HepG2 (cell line): ENCODE results near the gene TMTC2. TPM values are rescaled to one million over a fixed set of nuclear protein-coding genes. Genes with fewer than 3 reads are reported as not detected.

ENCODE experiments used
- BRF2 ChIP-seq: sonication (generic); formaldehyde crosslinking; IDR thresholded peaks from 2 replicates; pipeline ENCODE4 v1.8.1; 2022; ENCODE audit warnings: mild to moderate bottlenecking, missing genetic modification reagents
- CSRNP1 ChIP-seq: sonication (generic); formaldehyde crosslinking; IDR thresholded peaks from 2 replicates; pipeline ENCODE4 v1.8.1; 2023; ENCODE audit warnings: mild to moderate bottlenecking, missing genetic modification reagents
- DDIT3 ChIP-seq: sonication (generic); formaldehyde crosslinking; IDR thresholded peaks from 2 replicates; pipeline ENCODE4 v1.4.0; 2020; ENCODE audit warnings: mild to moderate bottlenecking, missing genetic modification reagents
- EZH2 ChIP-seq: conservative IDR thresholded peaks from 2 replicates; pipeline ENCODE4 v1.6.1; 2012; ENCODE audit warnings: mild to moderate bottlenecking, low read depth, low read length, moderate library complexity
- FOSL2 ChIP-seq: sonication (generic); formaldehyde crosslinking; IDR thresholded peaks from 2 replicates; pipeline ENCODE4 v1.4.0; 2020; ENCODE audit warnings: missing genetic modification reagents
- FOXO4 ChIP-seq: sonication (generic); formaldehyde crosslinking; conservative IDR thresholded peaks from 2 replicates; pipeline ENCODE4 v1.8.1; 2023; ENCODE audit warnings: missing genetic modification reagents
- MYC ChIP-seq: sonication (generic); formaldehyde crosslinking; IDR thresholded peaks from 2 replicates; pipeline ENCODE4 v1.9.0; 2021; ENCODE audit warnings: missing genetic modification reagents, borderline replicate concordance
- REL ChIP-seq: sonication (generic); formaldehyde crosslinking; conservative IDR thresholded peaks from 2 replicates; pipeline ENCODE4 v1.8.0; 2022; ENCODE audit warnings: mild to moderate bottlenecking, missing genetic modification reagents, moderate library complexity
- TERF1 ChIP-seq: sonication (generic); formaldehyde crosslinking; IDR thresholded peaks from 2 replicates; pipeline ENCODE4 v1.8.0; 2022; ENCODE audit warnings: mild to moderate bottlenecking, missing genetic modification reagents, moderate library complexity
- UBTF ChIP-seq: sonication (generic); formaldehyde crosslinking; IDR thresholded peaks from 2 replicates; pipeline ENCODE4 v1.4.0; 2020; ENCODE audit warnings: mild to moderate bottlenecking, missing genetic modification reagents
- ZBTB20 ChIP-seq: sonication (generic); formaldehyde crosslinking; IDR thresholded peaks from 2 replicates; pipeline ENCODE4 v1.8.1; 2023; ENCODE audit warnings: missing genetic modification reagents, low read depth, mild to moderate bottlenecking, borderline replicate concordance
- ZBTB26 ChIP-seq: IDR thresholded peaks from 2 replicates; pipeline ENCODE4 v1.6.1; 2016; ENCODE audit warnings: missing compliant biosample characterization, missing genetic modification reagents, borderline replicate concordance
- ZBTB3 ChIP-seq: sonication (generic); formaldehyde crosslinking; IDR thresholded peaks from 2 replicates; pipeline ENCODE4 v1.4.0; 2020; ENCODE audit warnings: low read depth, mild to moderate bottlenecking, moderate library complexity, missing genetic modification reagents, borderline replicate concordance
- ZNF292 ChIP-seq: sonication (generic); formaldehyde crosslinking; IDR thresholded peaks from 2 replicates; pipeline ENCODE4 v1.8.1; 2022; ENCODE audit warnings: mild to moderate bottlenecking, low read depth, missing genetic modification reagents, borderline replicate concordance
- ZNF546 ChIP-seq: sonication (generic); formaldehyde crosslinking; conservative IDR thresholded peaks from 2 replicates; pipeline ENCODE4 v1.8.1; 2023; ENCODE audit warnings: mild to moderate bottlenecking, missing genetic modification reagents
- ZNF75D ChIP-seq: sonication (generic); formaldehyde crosslinking; IDR thresholded peaks from 2 replicates; pipeline ENCODE4 v1.8.1; 2023; ENCODE audit warnings: missing genetic modification reagents, mild to moderate bottlenecking, borderline replicate concordance
- ZNF777 ChIP-seq: sonication (generic); formaldehyde crosslinking; IDR thresholded peaks from 2 replicates; pipeline ENCODE4 v1.4.0; 2020; ENCODE audit warnings: missing genetic modification reagents
- polyA plus RNA-seq, 8 experiments: library from polyadenylated mRNA; depleted of rRNA in 3 of 8; stranded (reverse) in 7 of 8; unstranded in 1 of 8; fragments of >200 nt; fragmentation: Illumina TruSeq in 4 of 8; extraction: Trizol in 4 of 8; gene quantifications; 2 replicates each; pipeline versions ENCODE4 v1.2.1 to v1.2.3, GENCODE V29; 2011 to 2016; ENCODE audit warnings: low read depth in 4 of 8, missing spikeins in 1 of 8, mixed read lengths in 1 of 8; ENCODE audit not compliant: insufficient read depth in 1 of 8
- total RNA-seq, 5 experiments: library from RNA; depleted of rRNA; stranded (reverse); fragments of >200 nt; fragmentation: Illumina TruSeq; extraction: Trizol; gene quantifications; 2 replicates each; pipeline ENCODE4 v1.2.3, GENCODE V29; 2016; ENCODE audit warnings: low read depth in 1 of 5

The TMTC2 gene
- total and polyA plus RNA-seq, 2 of the 13 experiments (the other 11 are each of a cell fraction or from before 2014, with no cell fraction given) = 0.55 to 0.63 TPM

GRCh38 chr12:82687021-82688011, 610 bp downstream of the TMTC2 start (continued):
- TF ChIP-seq DDIT3 (CRISPR knock-in tag) = no peak
- 0 out of 2 replicates have a peak, but pooled peaks have one; percentile 38 for TF ChIP-seq CSRNP1 (CRISPR knock-in tag)
- no peak for TF ChIP-seq FOSL2
- peak; percentile 94 for TF ChIP-seq UBTF (CRISPR knock-in tag)
- peak; percentile 16 for TF ChIP-seq ZNF777 (CRISPR knock-in tag)
- no peak for TF ChIP-seq BRF2 (CRISPR knock-in tag)
- TF ChIP-seq ZNF292 = no peak
- TF ChIP-seq ZBTB3 (CRISPR knock-in tag) = no peak
- TF ChIP-seq ZBTB26 (CRISPR knock-in tag) = peak; percentile 26; the same call in 1 of the 2 replicates
- TF ChIP-seq ZBTB20 = no peak
- no peak for TF ChIP-seq REL (CRISPR knock-in tag)
- no peak for TF ChIP-seq TERF1
- TF ChIP-seq ZNF546 = 0 out of 2 replicates have a peak, but pooled peaks have one; percentile 40
- no peak for TF ChIP-seq EZH2
- TF ChIP-seq FOXO4 = 0 out of 2 replicates have a peak, but pooled peaks have one; percentile 73
- peak; percentile 32; the same call in 1 of the 2 replicates for TF ChIP-seq MYC (CRISPR knock-in tag)
- TF ChIP-seq ZNF75D = no peak
